ENCODE measurements around the gene SPAG9.

- no peak for TF ChIP-seq POLR2A (IDR thresholded peaks at IDR 0.05; ENCODE audit: low read depth, low read length)
- no peak for TF ChIP-seq POLR2AphosphoS5 (IDR thresholded peaks at IDR 0.05; ENCODE audit: low read depth, low read length)
- no peak for TF ChIP-seq TAF1 (IDR thresholded peaks at IDR 0.05; ENCODE audit: borderline replicate concordance, low read depth, low read length)
Measured at GRCh38 chr17:50952013-50952412, 168.7 kb downstream of the SPAG9 start.

Data from GM12892 (cell line).